Keratinocyte (primary cell): Measurements from ENCODE around the gene CNNM4. TPM values are rescaled to one million over a fixed set of nuclear protein-coding genes. Genes with fewer than 3 reads are reported as not detected.

ENCODE experiments used
- DNase-seq: peaks from one replicate; pipeline ENCODE4 v3.0.0-alpha.2; 2011; ENCODE audit warnings: low read depth, missing footprints, low spot score
- FAIRE-seq: peaks from 2 replicates; lab custom pipeline; 2011; peaks lifted over from hg19 to GRCh38; lab: Jason Lieb, UNC
- H2AFZ ChIP-seq: 2 replicates; pipeline ENCODE4 v1.6.0; 2012; ENCODE audit warnings: low read length, control low read depth, inconsistent platforms; ENCODE audit not compliant: control insufficient read depth
- H3K27ac ChIP-seq: 2 replicates; pipeline ENCODE4 v1.5.1; 2011; ENCODE audit warnings: low read length; ENCODE audit not compliant: control insufficient read depth, insufficient read depth
- H3K27me3 ChIP-seq: 3 replicates; pipeline ENCODE4 v1.6.0; 2011; ENCODE audit warnings: low read length; ENCODE audit not compliant: control insufficient read depth, insufficient read depth; ENCODE audit errors: extremely low read depth
- H3K36me3 ChIP-seq, 2 experiments: 2 replicates in 1 of 2; 3 replicates in 1 of 2; pipeline ENCODE4 v1.5.1; 2011; ENCODE audit warnings: low read length in 2 of 2, mild to moderate bottlenecking in 1 of 2; ENCODE audit not compliant: control insufficient read depth in 2 of 2, insufficient read depth in 2 of 2; ENCODE audit errors: extremely low read depth in 1 of 2
- H3K4me1 ChIP-seq: 3 replicates; pipeline ENCODE4 v1.5.1; 2011; ENCODE audit warnings: low read length; ENCODE audit not compliant: control insufficient read depth, insufficient read depth; ENCODE audit errors: extremely low read depth
- H3K4me2 ChIP-seq: 3 replicates; pipeline ENCODE4 v1.6.0; 2011; ENCODE audit warnings: low read depth, low read length; ENCODE audit not compliant: control insufficient read depth, insufficient read depth; ENCODE audit errors: extremely low read depth
- H3K4me3 ChIP-seq, 3 experiments: fragments of 200-600 bp in 1 of 3; sonication (generic) in 1 of 3; 2 replicates in 2 of 3; 3 replicates in 1 of 3; pipeline ENCODE4 v1.5.1; 2011 to 2016; ENCODE audit warnings: low read length in 3 of 3, mild to moderate bottlenecking in 3 of 3, control low read depth in 2 of 3, inconsistent platforms in 1 of 3, low read depth in 1 of 3, mixed read lengths in 1 of 3, mixed run types in 1 of 3, moderate library complexity in 1 of 3; ENCODE audit not compliant: control insufficient read depth in 2 of 3, insufficient read depth in 2 of 3; ENCODE audit errors: extremely low read depth in 1 of 3
- H3K79me2 ChIP-seq: 2 replicates; pipeline ENCODE4 v1.6.0; 2012; ENCODE audit warnings: low read length; ENCODE audit not compliant: control insufficient read depth, insufficient read depth
- H3K9ac ChIP-seq: 3 replicates; pipeline ENCODE4 v1.6.0; 2011; ENCODE audit warnings: low read length; ENCODE audit not compliant: control insufficient read depth, insufficient read depth; ENCODE audit errors: extremely low read depth
- H3K9me1 ChIP-seq: 3 replicates; pipeline ENCODE4 v1.6.0; 2011; ENCODE audit warnings: low read length; ENCODE audit not compliant: control insufficient read depth, insufficient read depth; ENCODE audit errors: extremely low read depth
- H3K9me3 ChIP-seq: 2 replicates; pipeline ENCODE4 v1.5.1; 2012; ENCODE audit warnings: low read depth, low read length; ENCODE audit not compliant: control insufficient read depth
- H4K20me1 ChIP-seq: 3 replicates; pipeline ENCODE4 v1.6.0; 2011; ENCODE audit warnings: low read length; ENCODE audit not compliant: control insufficient read depth, insufficient read depth; ENCODE audit errors: extremely low read depth
- CTCF ChIP-seq, 3 experiments: IDR thresholded peaks in 1 of 3; conservative IDR thresholded peaks in 1 of 3; optimal IDR thresholded peaks in 1 of 3; 2 replicates in 2 of 3; 3 replicates in 1 of 3; pipeline versions ENCODE3 to v1.5.1; 2011; ENCODE audit warnings: low read length in 3 of 3, mild to moderate bottlenecking in 3 of 3, moderate library complexity in 2 of 3, control low read depth in 1 of 3, inconsistent platforms in 1 of 3; ENCODE audit not compliant: insufficient read depth in 2 of 3; ENCODE audit errors: extremely low read depth in 1 of 3
- EZH2 ChIP-seq: IDR thresholded peaks from one replicate; pipeline ENCODE4 v1.6.1; 2012; ENCODE audit warnings: inconsistent platforms, mild to moderate bottlenecking, low read length, moderate library complexity
- dilution Hi-C: fragments of 300-500 bp; cut with MboI; formaldehyde crosslinking; loops from one replicate; pipeline ENCODE4 v1.7.0; 2020; ENCODE audit warnings: low sequenced_read_pairs; ENCODE audit not compliant: extremely low pct_ligation_motif_present
- polyA plus RNA-seq, 5 experiments: library from polyadenylated mRNA; depleted of rRNA in 3 of 5; stranded (reverse) in 3 of 5; stranded (forward) in 1 of 5; unstranded in 1 of 5; fragments of >200 nt; gene quantifications; 1 replicate in 1 of 5; 2 replicates in 3 of 5; 3 replicates in 1 of 5; pipeline versions ENCODE4 v1.2.1 to v1.2.3, GENCODE V29; 2011 to 2012; ENCODE audit warnings: missing spikeins in 2 of 5, low read depth in 1 of 5, low replicate concordance in 1 of 5

The CNNM4 gene
- polyA plus RNA-seq, 1 donor (not counting 4 experiments of a cell fraction or from before 2014, with no cell fraction given): 4.4 TPM

- TF ChIP-seq EZH2 (no peak), CTCF (optimal IDR thresholded peaks at IDR 0.05 in 1 of 3, IDR thresholded peaks at IDR 0.05 in 1 of 3, conservative IDR thresholded peaks at IDR 0.05 in 1 of 3; ENCODE audit: extremely low read depth in 1 of 3, insufficient read depth in 2 of 3, low read length in 3 of 3) (no peak)
- no peak overlapping the region for H2AFZ ChIP-seq
- FAIRE-seq (no peak), DNase-seq (no peak)
- H4K20me1 ChIP-seq: no peaks in the 10 kb centered on the region
- H3K27ac ChIP-seq: no peak overlapping the region
- peaks cover 8% of the 10 kb centered on the region for H3K4me1 ChIP-seq
- dilution Hi-C loops: no loop called here
- H3K27me3 ChIP-seq: no peaks in the 10 kb centered on the region
- H3K4me2 ChIP-seq: no peak overlapping the region
- no peaks in the 10 kb centered on the region for H3K9me1 ChIP-seq
- no peaks in the 10 kb centered on the region for H3K9me3 ChIP-seq
- H3K9ac ChIP-seq: no peak overlapping the region
- H3K36me3 ChIP-seq: peaks cover 20 to 22% of the 10 kb centered on the region in 2 experiments
- H3K79me2 ChIP-seq: peaks cover 21% of the 10 kb centered on the region
- H3K4me3 ChIP-seq: no peak overlapping the region
Observed at GRCh38 chr2:96737251-96737650, 23.5 kb upstream of the CNNM4 start.

DNA sequence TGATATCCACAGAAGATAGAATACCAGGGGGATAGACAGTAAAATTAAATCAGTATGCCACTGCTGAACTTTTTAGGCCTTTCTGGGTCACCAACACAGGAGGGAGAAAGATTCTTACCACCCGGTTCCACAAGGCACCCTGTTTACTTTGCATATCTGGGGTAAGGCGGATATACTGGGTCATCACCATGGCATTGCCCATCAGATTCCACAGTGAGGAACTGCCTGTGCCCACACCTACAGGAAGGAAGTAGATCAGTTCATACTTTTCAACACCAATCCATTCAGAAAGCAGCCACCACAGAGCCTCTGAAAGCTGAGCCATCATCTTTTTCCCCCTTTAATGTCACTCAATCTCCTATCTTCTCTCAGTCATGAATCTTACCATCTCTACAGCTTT is 22.9 kb upstream of the CNNM4 start:
- TF ChIP-seq EZH2: no peak
- no peak for TF ChIP-seq CTCF (optimal IDR thresholded peaks at IDR 0.05 in 1 of 3, IDR thresholded peaks at IDR 0.05 in 1 of 3, conservative IDR thresholded peaks at IDR 0.05 in 1 of 3; ENCODE audit: extremely low read depth in 1 of 3, insufficient read depth in 2 of 3, low read length in 3 of 3)
- H3K9me3 ChIP-seq: no peaks in the 10 kb centered on the region
- H4K20me1 ChIP-seq: no peaks in the 10 kb centered on the region
- no peak for DNase-seq
- H3K79me2 ChIP-seq: peaks cover 21% of the 10 kb centered on the region
- H3K27me3 ChIP-seq: no peaks in the 10 kb centered on the region
- no peak overlapping the region for H3K4me3 ChIP-seq
- peaks cover 19 to 22% of the 10 kb centered on the region in 2 experiments for H3K36me3 ChIP-seq
- H3K9ac ChIP-seq: no peak overlapping the region
- peaks cover 8% of the 10 kb centered on the region for H3K4me1 ChIP-seq
- dilution Hi-C loops: no loop called here
- no peak for FAIRE-seq
- no peak overlapping the region for H2AFZ ChIP-seq
- H3K9me1 ChIP-seq: no peaks in the 10 kb centered on the region
- H3K27ac ChIP-seq: no peak overlapping the region
- H3K4me2 ChIP-seq: peak overlapping the region; percentile 17
